ENCODE data around the gene RANBP3.

DNA sequence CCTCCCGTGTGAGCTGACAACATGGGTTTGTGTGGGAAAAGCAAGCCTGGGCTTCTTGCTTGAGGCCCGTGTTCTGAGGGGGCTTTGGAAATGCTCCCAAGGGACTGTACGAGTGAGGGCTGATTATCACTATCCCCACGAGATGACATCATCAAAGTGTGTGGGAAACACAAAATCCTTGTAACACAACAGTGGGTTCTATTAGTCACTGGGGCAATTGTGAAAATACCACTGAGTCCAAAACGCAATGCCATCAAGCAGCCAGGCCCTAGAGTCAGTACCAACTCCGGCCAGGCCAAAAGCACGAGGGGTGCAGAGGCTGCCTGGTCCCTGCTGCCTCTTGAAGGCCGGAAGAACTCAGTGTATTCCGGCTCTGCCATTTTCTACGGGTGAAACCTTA is 34.3 kb downstream of the RANBP3 start:
- no peak for TF ChIP-seq RAD21 (IDR thresholded peaks at IDR 0.05; ENCODE audit: low read depth)
- TF ChIP-seq EP300 (IDR thresholded peaks at IDR 0.05; ENCODE audit: borderline replicate concordance): no peak
- TF ChIP-seq, protein P1, sequence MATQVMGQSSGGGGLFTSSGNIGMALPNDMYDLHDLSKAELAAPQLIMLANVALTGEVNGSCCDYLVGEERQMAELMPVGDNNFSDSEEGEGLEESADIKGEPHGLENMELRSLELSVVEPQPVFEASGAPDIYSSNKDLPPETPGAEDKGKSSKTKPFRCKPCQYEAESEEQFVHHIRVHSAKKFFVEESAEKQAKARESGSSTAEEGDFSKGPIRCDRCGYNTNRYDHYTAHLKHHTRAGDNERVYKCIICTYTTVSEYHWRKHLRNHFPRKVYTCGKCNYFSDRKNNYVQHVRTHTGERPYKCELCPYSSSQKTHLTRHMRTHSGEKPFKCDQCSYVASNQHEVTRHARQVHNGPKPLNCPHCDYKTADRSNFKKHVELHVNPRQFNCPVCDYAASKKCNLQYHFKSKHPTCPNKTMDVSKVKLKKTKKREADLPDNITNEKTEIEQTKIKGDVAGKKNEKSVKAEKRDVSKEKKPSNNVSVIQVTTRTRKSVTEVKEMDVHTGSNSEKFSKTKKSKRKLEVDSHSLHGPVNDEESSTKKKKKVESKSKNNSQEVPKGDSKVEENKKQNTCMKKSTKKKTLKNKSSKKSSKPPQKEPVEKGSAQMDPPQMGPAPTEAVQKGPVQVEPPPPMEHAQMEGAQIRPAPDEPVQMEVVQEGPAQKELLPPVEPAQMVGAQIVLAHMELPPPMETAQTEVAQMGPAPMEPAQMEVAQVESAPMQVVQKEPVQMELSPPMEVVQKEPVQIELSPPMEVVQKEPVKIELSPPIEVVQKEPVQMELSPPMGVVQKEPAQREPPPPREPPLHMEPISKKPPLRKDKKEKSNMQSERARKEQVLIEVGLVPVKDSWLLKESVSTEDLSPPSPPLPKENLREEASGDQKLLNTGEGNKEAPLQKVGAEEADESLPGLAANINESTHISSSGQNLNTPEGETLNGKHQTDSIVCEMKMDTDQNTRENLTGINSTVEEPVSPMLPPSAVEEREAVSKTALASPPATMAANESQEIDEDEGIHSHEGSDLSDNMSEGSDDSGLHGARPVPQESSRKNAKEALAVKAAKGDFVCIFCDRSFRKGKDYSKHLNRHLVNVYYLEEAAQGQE (IDR thresholded peaks at IDR 0.05; ENCODE audit: low read depth): no peak
- TF ChIP-seq FOXM1 (IDR thresholded peaks at IDR 0.05; ENCODE audit: borderline replicate concordance, low read depth): no peak
- TF ChIP-seq, protein P2, sequence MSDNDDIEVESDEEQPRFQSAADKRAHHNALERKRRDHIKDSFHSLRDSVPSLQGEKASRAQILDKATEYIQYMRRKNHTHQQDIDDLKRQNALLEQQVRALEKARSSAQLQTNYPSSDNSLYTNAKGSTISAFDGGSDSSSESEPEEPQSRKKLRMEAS (IDR thresholded peaks at IDR 0.05): no peak
- TF ChIP-seq CREB1 (IDR thresholded peaks at IDR 0.05; ENCODE audit: low read depth): no peak
- TF ChIP-seq, protein P3, sequence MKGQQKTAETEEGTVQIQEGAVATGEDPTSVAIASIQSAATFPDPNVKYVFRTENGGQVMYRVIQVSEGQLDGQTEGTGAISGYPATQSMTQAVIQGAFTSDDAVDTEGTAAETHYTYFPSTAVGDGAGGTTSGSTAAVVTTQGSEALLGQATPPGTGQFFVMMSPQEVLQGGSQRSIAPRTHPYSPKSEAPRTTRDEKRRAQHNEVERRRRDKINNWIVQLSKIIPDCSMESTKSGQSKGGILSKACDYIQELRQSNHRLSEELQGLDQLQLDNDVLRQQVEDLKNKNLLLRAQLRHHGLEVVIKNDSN (IDR thresholded peaks at IDR 0.05): no peak
- TF ChIP-seq NFIC (IDR thresholded peaks at IDR 0.05): no peak
- TF ChIP-seq EGR1 (IDR thresholded peaks at IDR 0.05): no peak
- TF ChIP-seq TCF12 (IDR thresholded peaks at IDR 0.05; ENCODE audit: low read depth): no peak
- no peak for TF ChIP-seq TAF1 (IDR thresholded peaks at IDR 0.05; ENCODE audit: low read depth)
- TF ChIP-seq CEBPB (IDR thresholded peaks at IDR 0.05): no peak
- TF ChIP-seq TEAD4 (IDR thresholded peaks at IDR 0.05): no peak
